GM12878 (cell line): Measurements from ENCODE around the gene MSH3. TPM values are rescaled to one million over a fixed set of nuclear protein-coding genes. Genes with fewer than 3 reads are reported as not detected.

Experiments used
- ASH2L ChIP-seq: fragments of 300-600, 200-600 bp; sonication (generic); IDR thresholded peaks from 2 replicates; pipeline ENCODE4 v1.6.1; 2017; ENCODE audit warnings: low read depth, mild to moderate bottlenecking, borderline replicate concordance
- BCL11A ChIP-seq: IDR thresholded peaks from 2 replicates; pipeline ENCODE4 v1.6.1; 2011; ENCODE audit warnings: low read depth, low read length
- BCL3 ChIP-seq: IDR thresholded peaks from 2 replicates; pipeline ENCODE4 v1.6.1; 2011; ENCODE audit warnings: borderline replicate concordance, low read depth, mild to moderate bottlenecking, moderate library complexity, low read length; ENCODE audit not compliant: insufficient read depth, poor library complexity, severe bottlenecking
- CBX5 ChIP-seq: sonication (generic); IDR thresholded peaks from 2 replicates; pipeline ENCODE4 v1.6.1; 2016; ENCODE audit warnings: low read depth, moderate library complexity, mild to moderate bottlenecking, inconsistent platforms
- CEBPB ChIP-seq, 2 experiments: fragments of 150-350 bp in 1 of 2; IDR thresholded peaks; 2 replicates each; pipeline ENCODE4 v1.6.1; 2012 to 2014; ENCODE audit warnings: low read depth in 2 of 2, low read length in 2 of 2, borderline replicate concordance in 1 of 2, inconsistent platforms in 1 of 2
- E2F8 ChIP-seq: fragments of 450-650 bp; IDR thresholded peaks from 2 replicates; pipeline ENCODE4 v1.6.1; 2018; ENCODE audit warnings: mild to moderate bottlenecking, low read depth, moderate library complexity; ENCODE audit not compliant: partially characterized antibody
- FOXK2 ChIP-seq: fragments of 450-650 bp; IDR thresholded peaks from 2 replicates; pipeline ENCODE4 v1.6.1; 2017; ENCODE audit warnings: mild to moderate bottlenecking, moderate library complexity
- FOXM1 ChIP-seq: IDR thresholded peaks from 2 replicates; pipeline ENCODE4 v1.6.1; 2012; ENCODE audit warnings: low read depth, mild to moderate bottlenecking, inconsistent platforms, low read length, moderate library complexity
- GABPA ChIP-seq: IDR thresholded peaks from 2 replicates; pipeline ENCODE4 v1.6.1; 2014; ENCODE audit warnings: antibody characterized with exemption, low read depth, mild to moderate bottlenecking, inconsistent platforms
- IKZF1 ChIP-seq: fragments of 450-650 bp; conservative IDR thresholded peaks from 2 replicates; pipeline ENCODE4 v1.6.1; 2017; ENCODE audit warnings: antibody characterized with exemption, mild to moderate bottlenecking
- MLLT1 ChIP-seq: fragments of 450-650 bp; IDR thresholded peaks from 2 replicates; pipeline ENCODE4 v1.6.1; 2016; ENCODE audit warnings: mild to moderate bottlenecking
- MYC ChIP-seq: IDR thresholded peaks from 2 replicates; pipeline ENCODE4 v1.6.1; 2011; ENCODE audit warnings: mild to moderate bottlenecking, low read length, moderate library complexity, inconsistent platforms; ENCODE audit not compliant: insufficient read depth, insufficient replicate concordance, insufficient read length, severe bottlenecking
- NFIC ChIP-seq: IDR thresholded peaks from 2 replicates; pipeline ENCODE4 v1.6.1; 2012; ENCODE audit warnings: low read depth, mild to moderate bottlenecking, inconsistent platforms, low read length, moderate library complexity
- PAX5 ChIP-seq: IDR thresholded peaks from 2 replicates; pipeline ENCODE4 v1.6.1; 2011; ENCODE audit warnings: low read depth, low read length, borderline replicate concordance
- SMARCA5 ChIP-seq: fragments of 450-650 bp; IDR thresholded peaks from 2 replicates; pipeline ENCODE4 v1.6.1; 2017; ENCODE audit warnings: mild to moderate bottlenecking
- SUPT20H ChIP-seq: IDR thresholded peaks from 2 replicates; pipeline ENCODE4 v1.6.1; 2011; ENCODE audit warnings: low read depth, mild to moderate bottlenecking, low read length, moderate library complexity, borderline replicate concordance; ENCODE audit not compliant: control insufficient read depth
- SUZ12 ChIP-seq: fragments of 200-600 bp; sonication (generic); IDR thresholded peaks from one replicate; pipeline ENCODE4 v1.6.1; 2018; ENCODE audit warnings: antibody characterized with exemption, mild to moderate bottlenecking; ENCODE audit not compliant: unreplicated experiment
- TCF7 ChIP-seq: IDR thresholded peaks from 2 replicates; pipeline ENCODE4 v1.6.1; 2014; ENCODE audit warnings: antibody characterized with exemption, borderline replicate concordance
- USF2 ChIP-seq: IDR thresholded peaks from 2 replicates; pipeline ENCODE4 v1.6.1; 2011; ENCODE audit warnings: low read depth, low read length, improper control_type of control experiment, borderline replicate concordance
- ZBED1 ChIP-seq: IDR thresholded peaks from 2 replicates; pipeline ENCODE4 v1.6.1; 2016; ENCODE audit warnings: borderline replicate concordance
- ZNF384 ChIP-seq: IDR thresholded peaks from 2 replicates; pipeline ENCODE4 v1.6.1; 2012; ENCODE audit warnings: low read depth, mild to moderate bottlenecking, low read length, improper control_type of control experiment, borderline replicate concordance
- polyA plus RNA-seq, 11 experiments: library from polyadenylated mRNA; depleted of rRNA in 4 of 11; unstranded in 6 of 11; stranded (reverse) in 5 of 11; fragments of >200 nt; fragmentation: Nextera tagmentation in 4 of 11; fragmentation: Illumina TruSeq in 1 of 11; extraction: Ambion mirVana in 4 of 11; extraction: Trizol in 1 of 11; gene quantifications; 1 replicate in 1 of 11; 2 replicates in 10 of 11; pipeline versions ENCODE4 v1.2.1 to v1.2.3, GENCODE V29; 2011 to 2016; ENCODE audit warnings: inconsistent platforms in 2 of 11, missing spikeins in 2 of 11, low read depth in 1 of 11
- total RNA-seq, 4 experiments: library from RNA; depleted of rRNA in 3 of 4; stranded (reverse); fragments of >200 nt in 3 of 4; fragmentation: Illumina TruSeq in 1 of 4; extraction: Trizol in 1 of 4; gene quantifications; 2 replicates each; pipeline versions ENCODE4 v1.2.1 to v1.2.3, GENCODE V29; 2013 to 2021

The MSH3 gene
- total and polyA plus RNA-seq, 10 of the 15 experiments (the other 5 are each of a cell fraction or from before 2014, with no cell fraction given) = 4.7 to 17.5 (median 12.2) TPM

- TF ChIP-seq BCL3 (peak; percentile 4), CEBPB (IDR thresholded peaks at IDR 0.05; ENCODE audit: borderline replicate concordance in 1 of 2, low read depth in 2 of 2, low read length in 2 of 2) (no peak), SUPT20H (no peak), GABPA (peak; percentile 78), FOXK2 (no peak), SMARCA5 (peak; percentile 94), TCF7 (no peak), BCL11A (no peak), MLLT1 (no peak; the same call in 1 of the 2 replicates), ZBED1 (no peak), NFIC (no peak; the same call in 1 of the 2 replicates), IKZF1 (peak; percentile 83), ZNF384 (no peak), MYC (no peak), ASH2L (no peak), SUZ12 (no peak), PAX5 (no peak), E2F8 (no peak), USF2 (no peak), CBX5 (peak; percentile 38; the same call in 1 of the 2 replicates), FOXM1 (no peak)
Observed at GRCh38 chr5:80654391-80655230, at the start of gene MSH3, which contains the start of gene DHFR (continued).
